Activated T-cell treated with anti-CD3 and anti-CD28 coated beads for 1 hour (primary cell): ENCODE data around the gene ZNF276.
"Not testable (repeated sequence)": the region's sequence is repeated elsewhere in the genome, so short reads cannot be mapped to it uniquely, and the experiment has no call there.

Source experiments
- DNase-seq: peaks from one replicate; pipeline ENCODE4 v3.0.0-alpha.2; 2020; ENCODE audit warnings: low read depth

ZNF276 gene

GRCh38 chr16:89720813-89721545 lies at the start of gene ZNF276, which contains the start of gene VPS9D1:
Gene ZNF276 (plus strand): TSS chr16:89721537. CDS start chr16:89721641, 104 bp downstream.
Gene VPS9D1 (minus strand): TSS chr16:89720898. CDS start chr16:89720861, 37 bp downstream.
- peak; percentile 86 for DNase-seq

GRCh38 chr16:89671565-89671964 lies 49.8 kb upstream of the ZNF276 start:
- not testable (repeated sequence) for DNase-seq

- no peak for DNase-seq
These were observed 49.0 kb upstream of the ZNF276 start for GRCh38 chr16:89672177-89672941.

GRCh38 chr16:89678258-89678657 lies 43.1 kb upstream of the ZNF276 start:
- no peak for DNase-seq

- no peak for DNase-seq
These were observed 35.4 kb upstream of the ZNF276 start for GRCh38 chr16:89685916-89686315.

- DNase-seq, result peak; percentile 87
These were observed 34.7 kb upstream of the ZNF276 start, which contains the start of gene CDK10 for GRCh38 chr16:89686520-89687091. Gene CDK10 (plus strand): TSS chr16:89686689. CDS start chr16:89686711, 22 bp downstream.

GRCh38 chr16:89687092-89687940 lies 34.0 kb upstream of the ZNF276 start:
- DNase-seq, result no peak

GRCh38 chr16:89688395-89688794 lies 32.9 kb upstream of the ZNF276 start:
- DNase-seq, result no peak

- DNase-seq, result no peak
These were observed 32.2 kb upstream of the ZNF276 start for GRCh38 chr16:89689142-89689541.

- DNase-seq, result not testable (repeated sequence)
These were observed 31.7 kb upstream of the ZNF276 start for GRCh38 chr16:89689621-89690020.

- no peak for DNase-seq
These were observed 30.9 kb upstream of the ZNF276 start for GRCh38 chr16:89690392-89690901.

- DNase-seq, result no peak
These were observed 29.9 kb upstream of the ZNF276 start for GRCh38 chr16:89691231-89691985.

GRCh38 chr16:89691986-89692569 lies 29.3 kb upstream of the ZNF276 start:
- DNase-seq, result no peak

- no peak for DNase-seq
These were observed 28.0 kb upstream of the ZNF276 start for GRCh38 chr16:89693289-89693731.

- DNase-seq, result no peak
These were observed 27.2 kb upstream of the ZNF276 start for GRCh38 chr16:89693931-89694783.

- DNase-seq, result not testable (repeated sequence)
These were observed 26.6 kb upstream of the ZNF276 start for GRCh38 chr16:89694784-89695085.

GRCh38 chr16:89695086-89695874 lies 26.1 kb upstream of the ZNF276 start:
- no peak for DNase-seq

GRCh38 chr16:89695875-89696669 lies 25.3 kb upstream of the ZNF276 start:
- DNase-seq, result no peak
